IPS-15b (cell line): ENCODE results near the gene CENPT.
"Not testable (repeated sequence)": the region's sequence is repeated elsewhere in the genome, so short reads cannot be mapped to it uniquely, and the experiment has no call there.

ENCODE experiments used
- H3K27me3 ChIP-seq: one replicate; pipeline ENCODE4 v1.6.1; 2013; ENCODE audit warnings: low read length; ENCODE audit not compliant: control insufficient read depth, insufficient read depth
- H3K36me3 ChIP-seq: one replicate; pipeline ENCODE4 v1.6.1; 2013; ENCODE audit warnings: low read length; ENCODE audit not compliant: control insufficient read depth, insufficient read depth
- H3K4me1 ChIP-seq: one replicate; pipeline ENCODE4 v1.6.1; 2013; ENCODE audit warnings: mild to moderate bottlenecking, low read length; ENCODE audit not compliant: control insufficient read depth, insufficient read depth
- H3K4me3 ChIP-seq: one replicate; pipeline ENCODE4 v1.5.1; 2013; ENCODE audit warnings: low read depth, low read length
- H3K9ac ChIP-seq: one replicate; pipeline ENCODE4 v1.6.1; 2013; ENCODE audit warnings: low read depth, mild to moderate bottlenecking, low read length
- H3K9me3 ChIP-seq: one replicate; pipeline ENCODE4 v1.6.1; 2013; ENCODE audit warnings: mild to moderate bottlenecking, low read length; ENCODE audit not compliant: control insufficient read depth, insufficient read depth

CENPT gene

GRCh38 chr16:67842509-67843342 lies 4.8 kb downstream of the CENPT start:
- peak overlapping the region; percentile 65 for H3K9ac ChIP-seq
- H3K9me3 ChIP-seq, result no peaks in the 10 kb centered on the region
- H3K36me3 ChIP-seq, result no peaks in the 10 kb centered on the region
- peaks cover 25% of the 10 kb centered on the region for H3K4me1 ChIP-seq
- H3K4me3 ChIP-seq, result peak overlapping the region; percentile 97
- H3K27me3 ChIP-seq, result no peaks in the 10 kb centered on the region

- peak within 1 kb of the TSS; percentile 97 for H3K4me3 ChIP-seq
- H3K9ac ChIP-seq, result peak within 1 kb of the TSS; percentile 98
- H3K27me3 ChIP-seq, result no peaks in the 10 kb centered on the region
- no peaks in the 10 kb centered on the region for H3K9me3 ChIP-seq
- H3K36me3 ChIP-seq, result no peaks in the 10 kb centered on the region
- H3K4me1 ChIP-seq, result peaks cover 25% of the 10 kb centered on the region
Observed at GRCh38 chr16:67841816-67842508, 5.5 kb downstream of the CENPT start, which contains the start of gene THAP11. Gene THAP11 (plus strand): TSS chr16:67842320. CDS start chr16:67842555, 235 bp downstream.

- Histone ChIP-seq H3K36me3 (no peaks in the 10 kb centered on the region), H3K4me3 (peak overlapping the region; percentile 52), H3K9me3 (no peaks in the 10 kb centered on the region), H3K4me1 (peaks cover 25% of the 10 kb centered on the region), H3K9ac (peak overlapping the region; percentile 81), H3K27me3 (no peaks in the 10 kb centered on the region)
Observed at GRCh38 chr16:67841198-67841815, 6.2 kb downstream of the CENPT start.

GRCh38 chr16:67837811-67838210 lies 9.7 kb downstream of the CENPT start:
- peaks cover 4% of the 10 kb centered on the region for H3K4me1 ChIP-seq
- H3K9ac ChIP-seq, result no peak overlapping the region
- no peak overlapping the region for H3K4me3 ChIP-seq
- H3K36me3 ChIP-seq, result no peaks in the 10 kb centered on the region
- H3K27me3 ChIP-seq, result no peaks in the 10 kb centered on the region
- no peaks in the 10 kb centered on the region for H3K9me3 ChIP-seq

GRCh38 chr16:67837190-67837589 lies 10.3 kb downstream of the CENPT start:
- H3K27me3 ChIP-seq, H3K4me1 ChIP-seq, H3K36me3 ChIP-seq, H3K9ac ChIP-seq, H3K9me3 ChIP-seq, H3K4me3 ChIP-seq: not testable (repeated sequence)

GRCh38 chr16:67834242-67834614 lies 13.3 kb downstream of the CENPT start:
- no peaks in the 10 kb centered on the region for H3K27me3 ChIP-seq
- H3K9ac ChIP-seq, result peak overlapping the region; percentile 2
- H3K4me3 ChIP-seq, result peak overlapping the region; percentile 88
- H3K36me3 ChIP-seq, result peaks cover 27% of the 10 kb centered on the region
- no peaks in the 10 kb centered on the region for H3K9me3 ChIP-seq
- H3K4me1 ChIP-seq, result peaks cover 3% of the 10 kb centered on the region

GRCh38 chr16:67833415-67834241 lies 13.9 kb downstream of the CENPT start:
- Histone ChIP-seq H3K36me3 (peaks cover 32% of the 10 kb centered on the region), H3K9ac (peak overlapping the region; percentile 68), H3K4me1 (peaks cover 3% of the 10 kb centered on the region), H3K9me3 (no peaks in the 10 kb centered on the region), H3K27me3 (no peaks in the 10 kb centered on the region), H3K4me3 (peak overlapping the region; percentile 88)

GRCh38 chr16:67833030-67833414 lies 14.5 kb downstream of the CENPT start:
- peaks cover 3% of the 10 kb centered on the region for H3K4me1 ChIP-seq
- peaks cover 35% of the 10 kb centered on the region for H3K36me3 ChIP-seq
- H3K9ac ChIP-seq, result peak overlapping the region; percentile 68
- H3K27me3 ChIP-seq, result no peaks in the 10 kb centered on the region
- no peaks in the 10 kb centered on the region for H3K9me3 ChIP-seq
- peak overlapping the region; percentile 88 for H3K4me3 ChIP-seq

GRCh38 chr16:67828651-67829050 lies 18.8 kb downstream of the CENPT start:
- H3K4me3 ChIP-seq, result no peak overlapping the region
- H3K36me3 ChIP-seq, result peaks cover 47% of the 10 kb centered on the region
- no peaks in the 10 kb centered on the region for H3K9me3 ChIP-seq
- peaks cover 3% of the 10 kb centered on the region for H3K4me1 ChIP-seq
- H3K9ac ChIP-seq, result no peak overlapping the region
- H3K27me3 ChIP-seq, result no peaks in the 10 kb centered on the region

GRCh38 chr16:67825906-67826305 lies 21.6 kb downstream of the CENPT start:
- H3K4me3 ChIP-seq, result no peak overlapping the region
- peaks cover 36% of the 10 kb centered on the region for H3K36me3 ChIP-seq
- H3K4me1 ChIP-seq, result no peaks in the 10 kb centered on the region
- no peak overlapping the region for H3K9ac ChIP-seq
- H3K9me3 ChIP-seq, result no peaks in the 10 kb centered on the region
- no peaks in the 10 kb centered on the region for H3K27me3 ChIP-seq

GRCh38 chr16:67825119-67825518 lies 22.4 kb downstream of the CENPT start:
- H3K36me3 ChIP-seq, result peaks cover 29% of the 10 kb centered on the region
- H3K9ac ChIP-seq, result no peak overlapping the region
- no peaks in the 10 kb centered on the region for H3K27me3 ChIP-seq
- no peaks in the 10 kb centered on the region for H3K9me3 ChIP-seq
- no peaks in the 10 kb centered on the region for H3K4me1 ChIP-seq
- H3K4me3 ChIP-seq, result no peak overlapping the region
